Smooth muscle cell (in vitro differentiated cells): ENCODE data around the gene EIF1AD. TPM values are rescaled to one million over a fixed set of nuclear protein-coding genes. Genes with fewer than 3 reads are reported as not detected.

Source experiments
- DNase-seq: peaks from one replicate; lab custom pipeline; 2025; ENCODE audit not compliant: unreplicated experiment; lab: John Stamatoyannopoulos, UW
- H2AFZ ChIP-seq: fragments of 200-600 bp; sonication (generic); 2 replicates; pipeline ENCODE4 v1.6.0; 2016; ENCODE audit warnings: antibody characterized with exemption, low read depth, mild to moderate bottlenecking
- H3F3A ChIP-seq: fragments of 200-600 bp; sonication (generic); 2 replicates; pipeline ENCODE4 v1.6.0; 2017; ENCODE audit warnings: antibody characterized with exemption, low read depth
- H3K27ac ChIP-seq: fragments of 200-600 bp; sonication (generic); 2 replicates; pipeline ENCODE4 v1.5.1; 2016; ENCODE audit warnings: low read depth, mild to moderate bottlenecking
- H3K27me3 ChIP-seq: fragments of 200-600 bp; sonication (generic); 2 replicates; pipeline ENCODE4 v1.6.1; 2016; ENCODE audit warnings: low read depth, mild to moderate bottlenecking
- H3K36me3 ChIP-seq: fragments of 200-600 bp; sonication (generic); 2 replicates; pipeline ENCODE4 v1.5.1; 2016; ENCODE audit warnings: low read depth
- H3K4me1 ChIP-seq: fragments of 200-600 bp; sonication (generic); 2 replicates; pipeline ENCODE4 v1.5.1; 2016; ENCODE audit warnings: low read depth
- H3K4me2 ChIP-seq: fragments of 200-600 bp; sonication (generic); 2 replicates; pipeline ENCODE4 v1.6.0; 2016; ENCODE audit warnings: mild to moderate bottlenecking
- H3K4me3 ChIP-seq: fragments of 200-600 bp; sonication (generic); 2 replicates; pipeline ENCODE4 v1.5.1; 2016; ENCODE audit warnings: mild to moderate bottlenecking
- H3K79me2 ChIP-seq: fragments of 200-600 bp; sonication (generic); 2 replicates; pipeline ENCODE4 v1.6.0; 2016; ENCODE audit warnings: low read depth, mild to moderate bottlenecking
- H3K9ac ChIP-seq: fragments of 200-600 bp; sonication (generic); 2 replicates; pipeline ENCODE4 v1.6.0; 2016; ENCODE audit warnings: low read depth
- H3K9me3 ChIP-seq: fragments of 200-600 bp; sonication (generic); replicated peaks from 2 replicates; pipeline ENCODE4 v1.5.1; 2016; ENCODE audit warnings: low read depth
- H4K20me1 ChIP-seq: fragments of 200-600 bp; sonication (generic); 2 replicates; pipeline ENCODE4 v1.6.0; 2016; ENCODE audit warnings: low read depth
- CTCF ChIP-seq: fragments of 200-600 bp; sonication (generic); IDR thresholded peaks from 2 replicates; pipeline ENCODE4 v1.5.1; 2017; ENCODE audit warnings: borderline replicate concordance, mild to moderate bottlenecking, antibody characterized with exemption; ENCODE audit not compliant: insufficient read depth, poor library complexity, severe bottlenecking
- WGBS: methylation state at CpG from one replicate; pipeline ENCODE4 v1.1.7; 2016; ENCODE audit warnings: low lambda C conversion rate; 5-methylcytosine and 5-hydroxymethylcytosine counted together
- polyA plus RNA-seq: library from polyadenylated mRNA; unstranded; fragments of >200 nt; fragmentation: Nextera tagmentation; extraction: Ambion mirVana; gene quantifications from 2 replicates; pipeline ENCODE4 v1.2.1, GENCODE V29; 2016
- total RNA-seq: library from RNA; depleted of rRNA; stranded (reverse); fragments of >200 nt; gene quantifications from 2 replicates; pipeline ENCODE4 v1.2.3, GENCODE V29; 2014

Gene EIF1AD
- total RNA-seq, result 29.3 and 32.0 TPM in 2 replicates
- 26.6 and 29.3 TPM in 2 replicates for polyA plus RNA-seq

GRCh38 chr11:66001942-66002647 lies at the start of gene EIF1AD, which contains the start of gene BANF1:
TSS of gene EIF1AD (minus strand) at chr11:66002157. CDS start at chr11:66000389, 1,768 bp downstream.
TSS of gene BANF1 (plus strand) at chr11:66002503. CDS start at chr11:66003251, 748 bp downstream.
- H3K27me3 ChIP-seq, result no peaks in the 10 kb centered on the region
- peak within 1 kb of the TSS; percentile 91 for H3K4me3 ChIP-seq
- H3K9ac ChIP-seq, result peak within 1 kb of the TSS; percentile 88
- H3K4me1 ChIP-seq, result peaks cover 14% of the 10 kb centered on the region
- H3K79me2 ChIP-seq, result peaks cover 33% of the 10 kb centered on the region
- H3K4me2 ChIP-seq, result peak within 1 kb of the TSS; percentile 88
- H3F3A ChIP-seq, result peaks cover 7% of the 10 kb centered on the region
- DNase-seq, result peak; percentile 94
- H2AFZ ChIP-seq, result peak within 1 kb of the TSS; percentile 93
- H3K9me3 ChIP-seq, result no peaks in the 10 kb centered on the region
- peaks cover 9% of the 10 kb centered on the region for H3K36me3 ChIP-seq
- H4K20me1 ChIP-seq, result peaks cover 9% of the 10 kb centered on the region
- no peak for TF ChIP-seq CTCF
- H3K27ac ChIP-seq, result peak within 1 kb of the TSS; percentile 95
- WGBS, result under 1% methylated on average over 53 of the region's 55 CpGs

- peaks cover 42% of the 10 kb centered on the region for H3K79me2 ChIP-seq
- H3K27me3 ChIP-seq, result peaks cover 3% of the 10 kb centered on the region
- TF ChIP-seq CTCF, result no peak
- H3F3A ChIP-seq, result peaks cover 11% of the 10 kb centered on the region
- H2AFZ ChIP-seq, result peak overlapping the region; percentile 60
- no peaks in the 10 kb centered on the region for H3K9me3 ChIP-seq
- peak overlapping the region; percentile 87 for H3K27ac ChIP-seq
- H3K9ac ChIP-seq, result peak overlapping the region; percentile 97
- H3K4me3 ChIP-seq, result peak overlapping the region; percentile 97
- H3K36me3 ChIP-seq, result peaks cover 1% of the 10 kb centered on the region
- 27% methylated on average over 11 of the region's 12 CpGs for WGBS
- DNase-seq, result no peak
- no peaks in the 10 kb centered on the region for H4K20me1 ChIP-seq
- peak overlapping the region; percentile 87 for H3K4me2 ChIP-seq
- peaks cover 20% of the 10 kb centered on the region for H3K4me1 ChIP-seq
Observed at GRCh38 chr11:66051371-66051765, 49.4 kb upstream of the EIF1AD start.

GRCh38 chr11:66050581-66051231 lies 48.7 kb upstream of the EIF1AD start:
- Histone ChIP-seq H3K27ac (peak overlapping the region; percentile 87), H2AFZ (no peak overlapping the region)

More at GRCh38 chr11:66050581-66051231, 48.7 kb upstream of the EIF1AD start:
- Histone ChIP-seq H4K20me1 (no peaks in the 10 kb centered on the region), H3K4me1 (peaks cover 20% of the 10 kb centered on the region), H3K27me3 (peaks cover 3% of the 10 kb centered on the region), H3K9me3 (no peaks in the 10 kb centered on the region), H3K9ac (no peak overlapping the region), H3K36me3 (no peaks in the 10 kb centered on the region), H3F3A (peaks cover 11% of the 10 kb centered on the region), H3K4me3 (no peak overlapping the region), H3K4me2 (peak overlapping the region; percentile 87), H3K79me2 (peaks cover 36% of the 10 kb centered on the region)
- TF ChIP-seq CTCF, result no peak
- no peak for DNase-seq
- WGBS, result 91% methylated on average over 5 of the region's 5 CpGs
